ENCODE results near the gene CYP2A7.

DNA sequence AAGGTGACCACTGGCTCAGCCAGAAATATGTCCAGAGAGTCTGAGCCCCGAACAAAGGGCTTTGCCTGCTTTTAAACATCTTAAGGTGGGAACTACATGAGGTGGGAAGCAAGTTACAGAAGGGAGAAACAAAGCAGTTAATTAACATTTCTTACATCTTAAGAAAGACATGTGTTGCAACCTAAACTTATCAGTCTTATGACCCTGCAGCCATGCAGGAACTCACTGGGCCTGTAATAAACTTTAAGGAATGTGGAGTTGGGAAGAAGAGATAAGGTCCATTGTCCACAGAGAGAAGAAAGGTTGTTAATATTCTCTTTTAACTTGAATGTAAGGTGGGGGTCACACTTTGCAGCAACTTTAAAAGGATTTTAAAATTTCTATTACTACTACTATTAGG lies 46.8 kb upstream of the CYP2A7 start:
- TF ChIP-seq CTCF (IDR thresholded peaks at IDR 0.05) = no peak
- TF ChIP-seq EZH2 (IDR thresholded peaks at IDR 0.05; ENCODE audit: borderline replicate concordance, insufficient read depth, low read depth, low read length, poor library complexity, severe bottlenecking) = no peak
